Activated CD4-positive, alpha-beta T cell treated with anti-CD3 and anti-CD28 coated beads for 4 hours (primary cell): ENCODE results near the gene DTX3L.

Experiments used
- DNase-seq, 2 donors: peaks; one replicate each; pipeline ENCODE4 v3.0.0-alpha.2; 2020

Gene DTX3L

GRCh38 chr3:122564155-122564912 lies at the start of gene DTX3L, which contains the start of gene PARP9:
Gene DTX3L (plus strand): TSS chr3:122564338. CDS start chr3:122564427, 89 bp downstream.
Gene PARP9 (minus strand): TSS chr3:122564300. CDS start chr3:122559620, 4,680 bp downstream.
- peak; percentile 85 for DNase-seq

- no peak for DNase-seq
Measured at GRCh38 chr3:122515020-122515468, 49.1 kb upstream of the DTX3L start.

- DNase-seq, result no peak
Measured at GRCh38 chr3:122515870-122516269, 48.3 kb upstream of the DTX3L start.

- DNase-seq, result no peak
Measured at GRCh38 chr3:122516846-122517360, 47.2 kb upstream of the DTX3L start.

- no peak for DNase-seq
Measured at GRCh38 chr3:122519693-122520092, 44.4 kb upstream of the DTX3L start.

- no peak for DNase-seq
Measured at GRCh38 chr3:122520861-122521260, 43.3 kb upstream of the DTX3L start.

GRCh38 chr3:122523317-122523716 lies 40.8 kb upstream of the DTX3L start:
- no peak for DNase-seq

- DNase-seq, result no peak
Measured at GRCh38 chr3:122530164-122530563, 34.0 kb upstream of the DTX3L start.

GRCh38 chr3:122533480-122533879 lies 30.7 kb upstream of the DTX3L start:
- DNase-seq, result no peak

- peak; percentile 8 to 10 for DNase-seq
Measured at GRCh38 chr3:122533931-122534334, 30.2 kb upstream of the DTX3L start.

GRCh38 chr3:122535964-122536631 lies 28.0 kb upstream of the DTX3L start:
- no peak for DNase-seq

GRCh38 chr3:122536632-122537001 lies 27.5 kb upstream of the DTX3L start:
- no peak for DNase-seq

GRCh38 chr3:122538956-122539490 lies 25.1 kb upstream of the DTX3L start:
- no peak for DNase-seq

GRCh38 chr3:122546151-122546550 lies 18.0 kb upstream of the DTX3L start:
- DNase-seq, result no peak

GRCh38 chr3:122548076-122548475 lies 16.1 kb upstream of the DTX3L start:
- DNase-seq, result no peak

- no peak for DNase-seq
Measured at GRCh38 chr3:122548619-122549018, 15.5 kb upstream of the DTX3L start.

GRCh38 chr3:122553171-122553570 lies 11.0 kb upstream of the DTX3L start:
- DNase-seq, result no peak

- no peak for DNase-seq
Measured at GRCh38 chr3:122555275-122556071, 8.7 kb upstream of the DTX3L start.

GRCh38 chr3:122557356-122557755 lies 6.8 kb upstream of the DTX3L start:
- no peak for DNase-seq

GRCh38 chr3:122558605-122559004 lies 5.5 kb upstream of the DTX3L start:
- no peak for DNase-seq

GRCh38 chr3:122559906-122560305 lies 4.2 kb upstream of the DTX3L start:
- no peak for DNase-seq

- peak; percentile 51 to 72 for DNase-seq
Measured at GRCh38 chr3:122560680-122561079, 3.5 kb upstream of the DTX3L start.
